Heart left ventricle (tissue), 13 donors: ENCODE measurements around the gene PDE11A.
"Not testable (repeated sequence)": the region's sequence is repeated elsewhere in the genome, so short reads cannot be mapped to it uniquely, and the experiment has no call there.

Experiments
- POLR2A ChIP-seq, 2 donors: fragments of 450-650 bp; IDR thresholded peaks; one replicate each; pipeline ENCODE4 v1.6.1; 2017; ENCODE audit warnings: antibody characterized with exemption in 2 of 2, mild to moderate bottlenecking in 2 of 2, moderate library complexity in 2 of 2
- TF ChIP-seq, protein P1 (sequence below), 12 donors: fragments of 200-600 bp; sonication (generic) in 4 of 12; IDR thresholded peaks; one replicate each; pipeline versions ENCODE4 v1.5.0 to v1.8.0; 2018 to 2022; ENCODE audit warnings: antibody characterized with exemption in 12 of 12, mild to moderate bottlenecking in 5 of 12
- donor health status: ischemic (EF 13 %, LVEDD 7.1; RV severe dilation, severe dysfunction).
- donor health status: DM: no; HTN: yes; CAD: no.
- donor health status: DM: no; HTN: no; CAD: no.
- donor health status: ischemic (EF 25% LVEDD 6.9; RV normal size, moderate dysfunction).
- donor health status: ischemic (EF 25% LVEDD 5.7; RV mildly dilated, moderate dysfunction).
- donor health status: ischemic (EF 35%, LVEDD 5.7; RV mildly dilated, moderate dysfunction).
- donor health status: nonischemic (EF 11% LVEDD 7.7; RV severe dilation, severe dysfunction).
- donor health status: DM: yes; HTN: yes; CAD: no.
- donor health status: PGD.
- donor health status: ischemic (EF 29% LVEDD 5.4; RV normal size, mild dysfunction).
- donor health status: nonischemic (EF 23%, LVEDD 6.1; RV moderate dilation, normal function).

DNA sequence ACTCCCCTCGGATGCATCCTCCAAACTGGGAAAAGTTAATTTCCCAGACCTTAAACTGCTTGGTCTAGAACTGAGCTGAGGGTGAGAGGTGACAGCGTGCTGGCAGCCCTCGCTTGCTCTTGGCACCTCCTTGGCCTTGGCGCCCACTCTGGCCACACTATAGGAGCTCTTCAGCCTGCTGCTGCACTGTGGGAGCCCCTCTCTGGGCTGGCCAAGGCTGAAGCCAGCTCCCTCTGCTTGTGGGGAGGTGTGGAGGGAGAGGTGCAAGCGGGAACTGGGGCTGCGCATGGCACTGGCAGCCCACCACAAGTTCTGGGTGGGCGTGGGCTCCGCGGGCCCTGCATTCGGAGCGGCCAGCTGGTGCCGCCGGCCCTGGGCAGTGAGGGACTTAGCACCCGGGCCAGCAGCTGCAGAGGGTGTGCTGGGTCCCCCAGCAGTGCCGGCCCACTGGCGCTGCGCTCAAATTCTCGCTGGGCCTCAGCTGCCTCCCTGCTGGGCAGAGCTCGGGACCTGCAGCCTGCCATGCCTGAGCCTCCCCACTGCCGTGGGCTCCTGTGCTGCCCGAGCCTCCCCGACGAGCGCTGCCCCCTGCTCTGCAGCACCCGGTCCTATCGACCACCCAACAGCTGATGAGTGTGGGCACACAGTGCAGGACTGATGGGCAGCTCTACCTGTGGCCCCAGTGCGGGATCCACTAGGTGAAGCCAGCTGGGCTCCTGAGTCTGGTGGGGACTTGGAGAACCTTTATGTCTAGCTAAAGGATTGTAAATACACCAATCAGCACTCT is 237.0 kb downstream of the PDE11A start:
- TF ChIP-seq, protein P1, sequence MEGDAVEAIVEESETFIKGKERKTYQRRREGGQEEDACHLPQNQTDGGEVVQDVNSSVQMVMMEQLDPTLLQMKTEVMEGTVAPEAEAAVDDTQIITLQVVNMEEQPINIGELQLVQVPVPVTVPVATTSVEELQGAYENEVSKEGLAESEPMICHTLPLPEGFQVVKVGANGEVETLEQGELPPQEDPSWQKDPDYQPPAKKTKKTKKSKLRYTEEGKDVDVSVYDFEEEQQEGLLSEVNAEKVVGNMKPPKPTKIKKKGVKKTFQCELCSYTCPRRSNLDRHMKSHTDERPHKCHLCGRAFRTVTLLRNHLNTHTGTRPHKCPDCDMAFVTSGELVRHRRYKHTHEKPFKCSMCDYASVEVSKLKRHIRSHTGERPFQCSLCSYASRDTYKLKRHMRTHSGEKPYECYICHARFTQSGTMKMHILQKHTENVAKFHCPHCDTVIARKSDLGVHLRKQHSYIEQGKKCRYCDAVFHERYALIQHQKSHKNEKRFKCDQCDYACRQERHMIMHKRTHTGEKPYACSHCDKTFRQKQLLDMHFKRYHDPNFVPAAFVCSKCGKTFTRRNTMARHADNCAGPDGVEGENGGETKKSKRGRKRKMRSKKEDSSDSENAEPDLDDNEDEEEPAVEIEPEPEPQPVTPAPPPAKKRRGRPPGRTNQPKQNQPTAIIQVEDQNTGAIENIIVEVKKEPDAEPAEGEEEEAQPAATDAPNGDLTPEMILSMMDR (IDR thresholded peaks at IDR 0.05), result not testable (repeated sequence)
- not testable (repeated sequence) for TF ChIP-seq POLR2A (IDR thresholded peaks at IDR 0.05)
